Loucy (cell line): Measurements from ENCODE around the gene DMRTA2.

Experiments used
- H2AFZ ChIP-seq: fragments of 200-600 bp; sonication (generic); 2 replicates; pipeline ENCODE4 v1.6.0; 2016; ENCODE audit warnings: antibody characterized with exemption, mild to moderate bottlenecking, low read length, moderate library complexity
- H3F3A ChIP-seq: fragments of 200-600 bp; 2 replicates; pipeline ENCODE4 v1.6.0; 2016; ENCODE audit warnings: antibody characterized with exemption, low read depth, mild to moderate bottlenecking
- H3K27me3 ChIP-seq: fragments of 200-600 bp; sonication (generic); 2 replicates; pipeline ENCODE4 v1.6.1; 2014; ENCODE audit warnings: low read length, mild to moderate bottlenecking; ENCODE audit not compliant: insufficient read depth, poor library complexity, severe bottlenecking
- H3K36me3 ChIP-seq: fragments of 200-600 bp; sonication (generic); 2 replicates; pipeline ENCODE4 v1.6.1; 2016; ENCODE audit warnings: low read length; ENCODE audit not compliant: insufficient read depth
- H3K4me1 ChIP-seq: fragments of 200-600 bp; sonication (generic); 2 replicates; pipeline ENCODE4 v1.5.1; 2014; ENCODE audit warnings: low read length, mild to moderate bottlenecking; ENCODE audit not compliant: insufficient read depth, poor library complexity, severe bottlenecking
- H3K4me2 ChIP-seq: fragments of 200-600 bp; sonication (generic); 2 replicates; pipeline ENCODE4 v1.6.0; 2014; ENCODE audit warnings: antibody characterized with exemption, low read length, low read depth, mild to moderate bottlenecking; ENCODE audit not compliant: poor library complexity, severe bottlenecking
- H3K4me3 ChIP-seq: fragments of 200-600 bp; sonication (generic); 2 replicates; pipeline ENCODE4 v1.5.1; 2014; ENCODE audit warnings: low read length, mild to moderate bottlenecking, mixed read lengths; ENCODE audit not compliant: poor library complexity, severe bottlenecking
- H3K79me2 ChIP-seq: fragments of 200-600 bp; sonication (generic); 2 replicates; pipeline ENCODE4 v1.6.1; 2014; ENCODE audit warnings: low read length; ENCODE audit not compliant: insufficient read depth
- H3K9ac ChIP-seq: fragments of 200-600 bp; sonication (generic); 2 replicates; pipeline ENCODE4 v1.6.0; 2014; ENCODE audit warnings: mild to moderate bottlenecking, low read depth, low read length, moderate library complexity; ENCODE audit not compliant: poor library complexity, severe bottlenecking
- H3K9me2 ChIP-seq: fragments of 200-600 bp; sonication (generic); replicated peaks from 2 replicates; pipeline ENCODE4 v1.6.1; 2016; ENCODE audit warnings: low read depth, low read length, mixed read lengths
- H3K9me3 ChIP-seq: fragments of 200-600 bp; sonication (generic); 2 replicates; pipeline ENCODE4 v1.6.1; 2014; ENCODE audit warnings: mild to moderate bottlenecking, antibody characterized with exemption, low read length, low read depth; ENCODE audit not compliant: insufficient read depth
- H4K20me1 ChIP-seq: fragments of 200-600 bp; sonication (generic); 2 replicates; pipeline ENCODE4 v1.6.0; 2014; ENCODE audit warnings: antibody characterized with exemption, low read length, mild to moderate bottlenecking; ENCODE audit not compliant: insufficient read depth, poor library complexity, severe bottlenecking
- CTCF ChIP-seq: fragments of 200-600 bp; sonication (generic); conservative IDR thresholded peaks from 2 replicates; pipeline ENCODE4 v1.5.1; 2014; ENCODE audit warnings: mild to moderate bottlenecking, antibody characterized with exemption, low read length
- EZH2phosphoT487 ChIP-seq: fragments of 200-600 bp; IDR thresholded peaks from 2 replicates; pipeline ENCODE4 v1.6.1; 2018; ENCODE audit warnings: antibody characterized with exemption, mild to moderate bottlenecking, moderate library complexity, borderline replicate concordance

DMRTA2 gene

DNA sequence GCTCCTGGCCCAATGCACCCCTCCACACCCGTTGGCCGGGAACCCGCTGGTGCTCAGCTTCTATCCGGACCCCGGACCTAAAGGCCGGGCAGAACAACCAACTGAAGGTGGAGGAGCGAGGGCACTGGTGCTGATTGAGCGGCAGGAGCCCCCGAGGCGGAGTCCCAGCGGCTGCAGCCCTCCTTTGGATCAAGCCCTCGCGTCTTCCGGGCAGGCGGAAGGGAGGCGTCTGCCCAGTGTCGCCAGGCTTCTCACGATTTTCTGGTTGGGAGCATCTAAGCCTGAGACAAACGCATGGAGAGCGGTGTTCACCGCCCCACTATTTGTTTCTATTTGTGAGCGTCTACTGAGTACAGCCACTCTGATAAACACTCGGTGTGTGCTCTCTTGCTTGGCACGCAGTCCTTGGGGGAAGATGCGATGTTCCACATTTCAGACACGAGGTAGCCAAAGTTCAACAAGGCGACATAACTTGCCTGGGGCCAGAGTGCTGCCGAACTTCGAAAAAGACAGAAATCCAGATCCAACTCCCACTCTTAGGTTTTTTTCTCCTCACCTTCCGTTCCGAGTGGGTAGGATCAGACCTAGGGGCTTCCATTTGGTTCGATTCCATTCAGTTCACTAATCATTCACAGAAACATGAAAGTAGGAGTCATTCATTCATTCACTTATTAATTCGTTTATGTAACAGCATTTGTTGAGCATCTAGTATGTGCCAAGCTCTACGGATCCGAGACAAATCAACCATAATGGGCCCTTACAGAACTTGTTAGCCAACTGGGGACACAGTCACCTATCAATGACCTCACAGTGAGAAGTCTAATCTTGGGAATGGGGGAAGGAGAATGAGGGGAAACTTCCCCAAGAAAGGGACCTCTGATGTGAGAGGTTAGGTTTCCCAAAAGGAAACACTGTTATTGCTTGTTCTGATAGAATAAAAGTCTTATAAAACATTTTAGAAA lies 4.9 kb upstream of the DMRTA2 start:
- no peak overlapping the region for H2AFZ ChIP-seq
- no peaks in the 10 kb centered on the region for H3K4me1 ChIP-seq
- no peak overlapping the region for H3K4me2 ChIP-seq

GRCh38 chr1:50427086-50427817 lies 4.0 kb upstream of the DMRTA2 start:
- Histone ChIP-seq H3K9me2 (no peaks in the 10 kb centered on the region), H3K4me3 (no peak overlapping the region), H3K79me2 (no peaks in the 10 kb centered on the region), H3K9ac (no peak overlapping the region), H3K36me3 (no peaks in the 10 kb centered on the region), H2AFZ (no peak overlapping the region), H3K9me3 (no peaks in the 10 kb centered on the region), H3K4me2 (no peak overlapping the region), H3K27me3 (no peaks in the 10 kb centered on the region), H3F3A (no peaks in the 10 kb centered on the region), H4K20me1 (no peaks in the 10 kb centered on the region), H3K4me1 (no peaks in the 10 kb centered on the region)
- TF ChIP-seq EZH2phosphoT487 (no peak), CTCF (no peak)

More for the DNA sequence above, 4.9 kb upstream of the DMRTA2 start:
- no peaks in the 10 kb centered on the region for H3K9me2 ChIP-seq
- H3K79me2 ChIP-seq, result no peaks in the 10 kb centered on the region
- no peaks in the 10 kb centered on the region for H3K9me3 ChIP-seq
- H3K4me3 ChIP-seq, result no peak overlapping the region
- H3K27me3 ChIP-seq, result no peaks in the 10 kb centered on the region
- no peak overlapping the region for H3K9ac ChIP-seq
- no peaks in the 10 kb centered on the region for H3K36me3 ChIP-seq
- TF ChIP-seq EZH2phosphoT487 (no peak), CTCF (no peak)
- no peaks in the 10 kb centered on the region for H3F3A ChIP-seq
- H4K20me1 ChIP-seq, result no peaks in the 10 kb centered on the region

DNA sequence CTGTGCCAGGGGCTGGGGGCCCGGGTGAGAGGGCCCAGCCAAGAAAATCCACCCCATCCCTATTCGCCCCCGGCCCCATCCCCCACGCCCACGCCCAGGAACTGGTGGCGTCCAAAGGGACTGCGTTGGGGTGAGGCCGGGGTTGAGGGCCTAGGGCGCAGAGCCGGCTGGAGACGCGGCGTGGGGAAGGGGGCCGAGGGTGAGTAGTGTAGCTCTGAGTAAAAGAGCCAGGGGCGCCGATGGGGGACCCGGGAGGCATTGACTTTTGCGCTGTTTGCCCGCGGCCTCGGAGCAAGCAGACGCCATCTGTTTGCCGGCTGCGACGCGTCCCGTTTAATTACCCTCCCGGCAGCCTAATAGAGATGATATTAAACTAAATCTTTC lies 3.5 kb upstream of the DMRTA2 start:
- Histone ChIP-seq H4K20me1 (no peaks in the 10 kb centered on the region), H3K4me2 (no peak overlapping the region), H3K9me3 (no peaks in the 10 kb centered on the region), H3K4me3 (no peak overlapping the region), H3K79me2 (no peaks in the 10 kb centered on the region), H3K4me1 (no peaks in the 10 kb centered on the region), H2AFZ (no peak overlapping the region), H3F3A (no peaks in the 10 kb centered on the region), H3K36me3 (no peaks in the 10 kb centered on the region), H3K9me2 (no peaks in the 10 kb centered on the region), H3K9ac (no peak overlapping the region), H3K27me3 (no peaks in the 10 kb centered on the region)
- no peak for TF ChIP-seq CTCF
- no peak for TF ChIP-seq EZH2phosphoT487
